NK-92 treated with Interleukin-12 subunit alpha and Interleukin-12 subunit beta, amount 100 ng/mL, for 24 hours (cell line): Measurements from ENCODE around the gene SMPD3.

Source experiments
- DNase-seq: peaks from one replicate; lab custom pipeline; 2025; lab: John Stamatoyannopoulos, UW

Gene SMPD3

DNA sequence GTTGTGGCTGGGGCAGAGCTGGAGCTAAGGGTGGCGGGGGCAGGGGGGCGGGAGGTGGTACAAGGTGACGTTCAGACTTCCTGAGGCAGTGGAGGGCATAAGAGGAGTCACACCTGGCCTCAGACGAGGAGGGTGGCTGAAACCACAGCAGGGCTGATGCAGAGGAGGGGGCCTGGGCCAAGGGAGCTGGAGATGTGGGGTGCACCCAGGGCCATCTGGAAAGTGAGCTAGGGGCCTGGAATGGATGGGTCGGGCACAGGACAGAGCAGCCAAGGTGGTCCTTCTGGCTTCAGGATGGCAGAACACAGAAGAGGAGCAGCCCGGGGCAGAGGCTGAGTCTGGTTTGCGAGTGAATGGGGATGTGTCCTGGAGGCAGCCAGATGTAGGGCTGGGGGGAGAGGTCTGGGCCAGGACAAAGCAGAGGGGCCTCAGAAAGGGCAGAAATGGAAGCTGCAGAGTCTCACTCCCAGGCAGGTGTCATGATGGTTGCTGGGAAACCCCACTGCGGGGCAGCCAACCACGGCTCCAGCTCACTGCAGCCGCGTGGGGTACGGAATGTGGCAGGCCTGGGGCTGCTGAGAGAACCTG, 79.9 kb downstream of the SMPD3 start:
- no peak for DNase-seq

DNA sequence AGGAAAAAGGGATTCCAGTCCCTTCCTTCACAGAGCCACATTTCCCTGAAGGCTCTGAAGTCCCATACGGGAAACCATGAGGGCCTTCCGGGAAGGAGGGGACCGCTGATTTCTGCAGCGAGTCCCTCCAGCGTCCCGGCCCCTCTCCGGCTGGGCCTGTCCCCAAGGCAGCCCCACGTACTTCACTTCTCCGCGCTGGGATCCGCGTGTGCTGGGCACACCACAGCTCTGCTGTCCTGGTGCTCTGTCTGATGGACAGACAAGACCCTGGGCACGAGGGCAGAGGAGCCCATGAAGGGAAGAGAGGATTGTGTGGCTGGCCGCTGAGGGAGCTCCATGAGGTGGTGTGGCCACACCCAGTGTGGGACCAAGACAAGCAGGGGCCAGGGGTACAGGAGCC, 80.4 kb downstream of the SMPD3 start:
- no peak for DNase-seq

DNA sequence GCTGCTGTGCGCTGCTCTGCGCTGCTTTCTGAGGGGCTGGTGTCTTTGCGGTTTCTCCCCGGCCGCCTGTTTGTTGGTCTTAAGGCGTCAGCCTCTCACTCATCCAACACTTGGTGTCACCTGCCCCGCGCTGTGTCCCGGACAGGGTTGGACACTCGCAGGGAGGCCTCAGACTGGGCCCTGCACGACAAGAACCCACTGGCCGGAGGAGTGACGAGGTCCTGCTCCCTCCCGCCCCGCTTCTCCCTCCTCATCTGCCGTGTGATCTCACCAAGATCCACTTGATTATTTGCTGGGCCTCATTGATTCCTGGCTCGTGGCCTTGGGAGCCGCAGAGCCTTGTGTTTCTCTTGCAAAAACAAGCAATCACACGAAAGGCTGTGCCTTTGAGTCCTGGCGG, 80.9 kb downstream of the SMPD3 start:
- no peak for DNase-seq

DNA sequence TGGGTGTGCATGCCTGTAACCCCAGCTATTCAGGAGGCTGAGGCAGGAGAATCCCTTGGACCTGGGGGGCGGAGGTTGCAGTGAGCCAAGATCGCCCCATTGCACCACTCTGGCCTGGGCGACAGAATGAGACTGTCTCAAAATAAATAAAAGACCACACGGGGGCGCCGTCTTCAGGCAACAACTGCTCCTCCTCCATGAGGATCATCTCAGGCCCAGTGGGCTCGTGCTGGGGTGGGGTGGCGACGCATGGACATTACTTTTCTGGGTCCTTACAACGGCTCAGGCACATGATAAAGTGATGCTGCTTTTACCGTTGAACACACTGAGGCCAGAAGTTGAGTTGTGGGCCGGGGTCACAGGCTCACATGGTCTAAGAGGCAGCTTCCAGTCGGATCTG, 81.3 kb downstream of the SMPD3 start:
- no peak for DNase-seq

DNA sequence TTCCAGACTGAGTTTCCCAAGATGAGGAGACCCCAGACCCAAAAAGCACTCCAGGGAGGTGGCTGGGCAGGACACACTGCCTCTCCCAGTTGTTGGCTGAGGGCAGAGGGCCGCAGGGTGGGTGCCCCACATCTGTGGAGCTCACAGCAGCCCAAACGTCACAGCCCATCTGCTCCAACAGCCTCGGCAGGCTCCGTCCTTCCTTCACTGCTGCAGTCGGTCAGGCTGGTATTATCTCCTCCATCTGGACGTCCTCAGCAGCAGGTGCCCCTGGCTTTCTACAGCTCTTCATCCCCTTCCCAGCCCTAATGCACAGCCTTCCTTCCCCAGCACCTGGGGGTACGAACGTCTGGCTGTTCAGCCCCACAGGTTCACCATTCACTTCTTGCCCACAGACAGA, 82.2 kb downstream of the SMPD3 start:
- no peak for DNase-seq

DNA sequence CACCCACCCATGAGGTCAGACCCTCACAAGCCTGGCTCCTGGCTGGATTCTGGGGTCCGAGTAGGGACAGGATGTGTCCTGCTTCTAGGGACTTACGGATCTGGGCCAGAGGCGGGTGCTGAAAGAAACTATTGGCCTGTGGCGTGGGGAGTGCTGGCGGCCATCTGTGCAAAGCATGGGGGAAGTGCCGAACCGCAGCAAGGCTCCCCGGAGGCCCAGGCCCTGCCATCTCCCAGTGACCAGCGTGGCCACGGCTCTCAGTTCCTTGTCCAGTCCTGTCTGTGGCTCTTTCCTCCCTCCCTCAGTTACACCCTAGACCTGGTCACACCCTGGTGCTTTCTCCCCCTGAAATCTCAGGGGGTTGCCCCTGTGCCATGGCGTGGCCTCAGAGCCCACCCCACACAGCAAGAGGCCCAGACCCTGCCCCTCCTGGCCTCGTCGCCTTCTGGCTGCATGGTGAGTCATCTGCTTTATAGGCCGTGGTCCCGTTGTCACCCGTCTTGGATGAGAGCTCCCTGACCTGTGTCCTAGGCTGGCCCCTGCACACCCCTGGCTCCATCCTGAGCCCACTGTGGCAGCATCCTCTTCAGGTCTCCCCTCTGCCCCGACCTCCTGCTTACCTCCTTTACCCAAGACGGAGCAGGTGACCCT, 83.0 kb downstream of the SMPD3 start:
- no peak for DNase-seq

DNA sequence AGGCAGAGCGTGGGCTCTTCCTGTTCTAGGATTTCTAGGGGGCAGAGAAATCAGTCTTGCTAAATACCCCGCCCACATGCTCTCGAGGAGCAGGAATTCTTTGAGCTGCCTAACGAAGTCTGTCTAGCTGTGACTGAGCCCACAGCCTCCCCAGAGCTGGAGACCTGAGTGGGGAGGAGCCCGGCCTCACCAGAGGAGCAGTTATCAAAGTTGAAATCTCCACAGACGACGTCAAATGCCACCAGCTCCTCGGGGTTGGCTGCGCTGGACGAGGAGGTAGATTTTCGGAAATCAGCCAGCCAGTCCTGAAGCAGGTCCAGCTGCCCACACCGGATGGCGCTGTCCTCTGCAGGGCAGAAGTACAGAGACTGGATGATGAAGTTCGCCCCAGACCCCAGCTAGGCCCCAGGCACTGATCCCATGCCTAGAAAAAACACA, 83.7 kb downstream of the SMPD3 start:
- no peak for DNase-seq

DNA sequence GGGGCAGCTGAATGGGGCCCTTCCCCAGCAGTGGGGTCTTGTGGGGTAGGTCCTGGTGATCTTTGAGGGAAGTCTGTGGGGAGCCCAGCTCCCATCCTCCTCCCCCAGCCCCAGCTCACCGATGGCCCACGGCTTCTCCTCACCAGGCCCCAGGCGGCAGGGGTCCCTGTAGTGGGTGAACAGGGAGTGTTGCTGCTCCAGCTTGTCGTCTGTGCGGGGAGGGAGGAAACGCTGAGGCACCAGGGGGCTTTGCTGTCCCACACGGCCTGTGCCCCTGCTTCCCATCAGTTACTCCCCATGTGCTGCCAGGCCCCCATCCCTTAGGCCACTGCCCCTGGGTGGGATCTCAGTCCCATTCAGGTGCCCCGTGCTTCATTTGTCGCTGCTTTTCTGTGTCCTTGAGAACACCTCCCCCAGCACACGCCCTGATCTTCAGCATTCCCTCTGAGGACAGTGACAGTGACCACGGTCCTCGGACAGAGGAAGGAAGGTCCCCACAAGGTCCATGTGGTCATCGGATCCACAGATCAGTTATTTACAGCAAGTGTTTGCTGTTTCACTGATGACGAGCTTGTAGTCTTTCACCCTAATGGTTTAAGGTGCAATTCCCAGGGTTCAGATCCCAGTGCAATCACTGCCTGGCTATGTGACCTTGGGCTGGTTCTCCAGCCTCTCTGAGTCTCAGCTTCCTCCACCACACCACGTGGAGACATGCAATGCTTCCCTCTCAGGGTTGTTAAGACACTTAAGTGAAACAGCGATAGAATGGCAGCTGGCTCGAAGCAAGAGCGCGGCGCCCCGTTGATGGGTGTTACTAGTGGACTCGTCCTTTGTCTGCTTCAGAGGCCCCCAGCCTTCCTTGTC, 84.4 kb downstream of the SMPD3 start:
- DNase-seq = no peak

DNA sequence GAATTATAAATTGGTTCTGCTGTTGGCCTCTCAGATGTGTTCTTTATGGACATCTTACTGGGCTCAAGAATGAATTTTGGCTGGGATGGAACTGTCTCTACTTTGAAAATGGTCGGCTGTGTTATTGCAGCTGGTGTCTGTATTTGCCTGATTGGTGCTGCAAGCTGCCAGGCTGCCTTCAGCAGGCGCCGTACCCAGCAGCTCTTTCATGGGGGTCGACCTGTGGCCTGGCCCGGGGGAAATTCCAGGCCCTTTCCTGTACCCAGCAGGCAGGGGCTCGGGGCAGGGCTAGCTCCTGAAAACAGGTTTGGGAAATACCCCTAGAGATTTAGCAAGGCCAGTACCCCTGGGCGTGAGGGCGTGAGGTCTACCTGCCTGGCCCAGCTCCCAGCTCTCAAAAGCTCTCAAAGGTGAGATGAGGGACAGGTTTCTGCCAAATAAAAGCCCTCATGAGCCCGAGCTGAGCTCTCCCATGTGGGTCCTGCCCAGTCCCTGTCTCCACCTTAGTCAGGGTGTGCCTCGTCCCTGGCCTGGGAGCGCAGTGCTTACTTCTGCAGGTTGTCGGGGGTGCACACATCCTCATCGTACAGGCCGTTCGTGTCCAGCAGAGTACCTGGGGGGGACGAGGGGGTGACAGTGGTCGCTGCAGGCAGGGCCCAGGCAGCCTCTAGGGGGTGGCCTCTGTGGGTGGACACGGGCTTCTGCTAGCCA, 85.2 kb downstream of the SMPD3 start:
- DNase-seq = no peak

DNA sequence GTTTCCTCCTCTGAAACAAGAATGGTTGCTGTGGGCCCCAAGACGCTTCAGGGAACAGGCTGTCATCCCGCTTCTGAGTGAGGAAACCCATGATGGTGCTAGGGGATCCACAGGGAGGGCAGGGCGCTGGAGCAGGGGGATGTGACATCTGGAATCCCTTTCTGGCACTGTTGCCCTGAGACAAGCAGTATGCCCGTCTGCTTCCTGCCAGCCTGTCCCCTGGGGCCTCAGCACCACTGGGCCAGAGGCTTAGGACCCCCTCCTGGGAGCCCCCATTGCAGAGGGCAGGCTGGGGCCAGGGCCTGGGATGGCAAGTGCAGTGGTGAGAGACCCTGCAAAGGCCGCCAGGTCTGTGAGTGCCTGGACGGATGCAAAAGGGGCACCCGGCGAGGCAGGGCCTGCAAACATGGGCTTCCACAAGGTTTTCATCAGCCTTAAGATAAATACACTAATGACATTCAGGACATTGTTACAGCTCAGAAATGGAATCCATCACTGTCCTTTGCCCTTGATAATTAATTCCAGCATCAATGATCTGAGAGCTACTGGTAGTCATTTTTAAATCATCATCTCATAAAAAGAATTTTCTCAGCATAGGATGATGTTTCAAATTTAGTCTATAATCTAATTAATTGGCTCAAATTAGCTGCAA, 85.9 kb downstream of the SMPD3 start:
- no peak for DNase-seq

DNA sequence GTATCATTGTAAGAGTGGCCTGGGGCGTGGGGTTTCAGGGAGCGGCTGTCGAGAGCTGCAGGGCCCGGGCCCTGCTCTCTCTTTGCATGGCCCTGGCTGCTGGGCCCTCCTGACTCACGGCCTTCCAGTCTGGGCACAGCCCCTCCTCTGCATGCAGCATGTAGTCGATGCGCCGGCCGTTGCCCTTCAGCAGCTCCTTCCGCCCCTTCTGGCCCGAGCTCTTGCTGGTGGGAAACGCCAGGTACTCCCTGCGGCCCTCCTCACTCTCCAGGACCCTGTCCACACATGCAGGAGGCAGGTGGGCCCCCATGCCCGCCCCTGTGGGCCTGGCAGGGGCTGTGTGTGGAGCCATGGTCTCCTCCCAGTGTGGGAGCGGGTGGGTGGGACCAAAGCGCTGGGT, 86.8 kb downstream of the SMPD3 start:
- DNase-seq = no peak

DNA sequence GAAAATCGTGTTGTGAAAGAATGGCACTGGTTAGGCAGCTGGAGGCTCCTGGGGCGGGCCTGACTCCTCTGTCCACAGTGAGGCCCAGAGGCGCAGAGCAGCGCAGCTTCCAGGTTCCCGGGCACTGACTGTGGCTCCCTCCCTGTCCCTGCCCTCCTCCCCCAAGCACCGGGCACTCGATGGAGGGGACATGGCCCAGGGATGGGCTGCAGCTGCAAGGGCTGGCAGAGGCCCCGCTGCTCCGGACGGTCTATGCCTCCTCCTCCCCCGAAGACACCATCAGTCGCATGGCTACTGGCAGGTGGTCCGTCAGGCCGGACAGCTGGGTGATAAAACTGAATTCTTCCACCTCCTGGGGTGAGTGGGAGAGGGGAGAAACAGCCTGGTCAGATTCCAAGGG, 87.4 kb downstream of the SMPD3 start:
- DNase-seq = no peak

DNA sequence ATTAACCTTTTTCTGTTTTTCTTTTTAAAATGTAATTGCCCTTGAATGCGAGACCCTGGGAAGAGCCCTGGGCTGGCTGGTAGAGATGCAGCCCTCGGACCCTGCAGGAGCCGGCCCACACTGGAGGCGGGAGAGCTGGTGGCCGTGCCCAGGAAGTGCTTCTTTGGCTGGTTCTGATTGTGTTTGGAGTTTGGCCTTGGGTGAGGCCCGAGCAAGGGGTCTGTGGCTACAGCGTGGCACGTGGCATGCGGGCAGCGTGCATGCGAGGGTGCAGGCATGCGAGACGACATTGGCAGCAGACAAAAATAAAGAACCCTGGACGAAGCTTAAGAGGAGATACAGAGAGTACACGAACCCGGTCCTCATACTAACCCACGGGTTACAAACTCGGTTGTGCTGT, 87.8 kb downstream of the SMPD3 start:
- DNase-seq = no peak

DNA sequence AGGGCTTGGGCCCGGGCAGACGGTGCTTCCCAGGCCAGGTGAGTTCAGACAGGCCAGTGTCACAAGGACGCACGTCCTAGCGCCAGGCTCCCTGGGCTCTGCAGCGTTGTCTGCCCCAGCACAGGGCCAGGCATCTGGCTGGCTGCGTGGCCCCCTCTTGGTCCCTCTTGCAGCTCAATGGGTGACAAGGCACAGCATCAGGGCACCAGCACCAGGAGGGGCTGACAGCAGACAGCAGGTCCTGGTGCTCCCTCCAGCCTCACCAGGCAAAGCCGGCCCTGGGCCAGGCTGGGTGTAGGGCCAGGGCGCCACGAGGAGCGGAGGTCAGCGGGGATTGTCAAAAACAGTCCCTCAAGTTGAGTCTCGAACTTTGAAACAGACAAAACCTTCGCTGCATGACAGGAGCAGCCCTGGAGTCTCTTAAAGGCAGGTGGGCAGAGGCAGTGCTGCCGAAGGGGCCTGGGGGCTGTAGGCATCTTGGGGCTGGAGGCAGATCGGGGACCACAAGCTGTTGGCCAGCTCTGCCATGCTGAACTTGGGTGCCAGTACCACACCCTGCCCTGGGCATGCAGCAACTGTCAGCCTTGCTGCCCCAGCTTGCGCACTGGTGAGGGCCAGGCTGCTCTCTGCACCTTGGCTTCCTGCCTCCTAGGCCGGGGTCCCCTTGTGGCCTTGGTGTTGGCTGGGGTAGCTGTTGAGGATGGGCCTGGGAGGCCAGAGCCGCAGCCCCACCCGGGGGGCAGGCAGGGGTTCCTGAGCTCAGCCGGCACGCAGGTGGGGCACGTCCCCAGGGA, 88.7 kb downstream of the SMPD3 start:
- DNase-seq = no peak

DNA sequence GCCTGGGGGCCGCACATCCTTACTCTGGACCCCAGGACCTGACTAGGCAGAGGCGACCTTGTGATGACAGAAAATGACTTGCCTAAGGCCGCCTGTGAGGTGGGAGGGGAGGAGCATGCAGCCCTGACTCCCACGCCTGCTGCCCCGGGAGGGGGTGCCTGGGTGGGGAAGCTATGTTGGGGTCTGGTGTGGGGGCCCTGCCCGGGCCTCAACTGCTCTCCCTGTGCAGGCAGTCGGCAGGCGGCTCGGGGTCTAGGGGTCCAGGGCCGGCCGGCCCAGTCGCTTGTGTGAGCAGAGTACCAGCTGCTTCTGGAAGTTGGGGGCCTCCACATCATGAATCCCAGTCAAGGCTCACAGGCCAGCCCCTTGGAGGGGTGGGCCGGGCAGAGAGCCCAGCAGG, 89.4 kb downstream of the SMPD3 start:
- no peak for DNase-seq

DNA sequence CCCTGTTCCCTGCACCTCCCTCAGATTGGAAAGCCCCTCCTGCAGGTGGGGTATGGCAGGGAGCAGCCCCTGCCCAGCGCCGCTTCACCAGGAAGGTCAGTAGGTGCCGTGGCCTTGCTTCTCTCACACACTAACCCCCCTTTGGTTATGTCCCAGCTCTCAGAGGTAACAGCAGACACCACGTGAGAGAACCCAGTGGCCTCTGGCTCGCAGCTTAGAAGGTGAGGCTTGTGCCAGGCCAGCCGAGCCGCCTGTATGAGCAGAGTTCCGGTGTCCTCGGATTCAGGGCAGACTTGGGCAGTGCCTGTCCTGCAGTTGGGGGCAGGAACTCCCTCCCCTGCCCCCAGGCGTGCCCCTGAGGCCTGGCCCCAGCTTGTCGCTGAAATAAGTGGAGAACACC, 90.4 kb downstream of the SMPD3 start:
- no peak for DNase-seq

DNA sequence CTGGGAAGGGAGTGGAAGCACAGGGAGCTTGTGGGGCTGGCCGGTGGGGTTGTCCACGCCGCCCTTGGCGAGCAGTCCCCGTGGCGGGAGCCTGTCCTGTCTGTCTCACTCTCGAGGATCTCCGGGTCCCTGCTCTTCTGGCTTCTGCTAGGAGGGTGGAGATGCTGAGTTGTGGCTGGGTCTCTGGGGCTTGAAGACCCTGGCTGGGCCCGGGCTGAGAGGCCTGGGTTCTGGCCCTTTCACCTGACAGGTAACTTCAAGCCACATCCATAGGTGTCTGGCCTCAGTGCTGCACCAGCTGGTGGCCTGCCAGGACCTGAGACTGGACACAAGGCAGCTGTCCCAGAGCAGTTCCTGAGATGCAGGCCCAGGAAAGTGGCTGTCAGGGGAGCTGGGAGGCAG, 90.8 kb downstream of the SMPD3 start:
- DNase-seq = no peak

DNA sequence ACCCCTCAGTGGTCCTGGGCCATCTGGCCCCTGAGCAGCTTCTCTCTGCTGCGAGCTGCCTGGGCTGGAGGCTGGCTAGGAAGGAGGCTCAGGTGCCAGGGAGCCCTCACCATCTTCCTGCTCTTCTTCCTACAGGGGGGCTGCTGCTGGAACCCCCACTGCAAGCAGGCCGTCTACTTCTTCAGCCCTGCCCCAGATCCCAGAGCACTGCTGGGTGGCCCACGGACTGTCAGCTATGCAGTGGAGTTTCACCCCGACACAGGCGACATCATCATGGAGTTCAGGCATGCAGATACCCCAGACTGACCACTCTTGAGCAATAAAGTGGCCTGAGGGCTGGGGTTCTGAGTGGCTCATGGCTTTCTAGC, 91.4 kb downstream of the SMPD3 start:
- no peak for DNase-seq

DNA sequence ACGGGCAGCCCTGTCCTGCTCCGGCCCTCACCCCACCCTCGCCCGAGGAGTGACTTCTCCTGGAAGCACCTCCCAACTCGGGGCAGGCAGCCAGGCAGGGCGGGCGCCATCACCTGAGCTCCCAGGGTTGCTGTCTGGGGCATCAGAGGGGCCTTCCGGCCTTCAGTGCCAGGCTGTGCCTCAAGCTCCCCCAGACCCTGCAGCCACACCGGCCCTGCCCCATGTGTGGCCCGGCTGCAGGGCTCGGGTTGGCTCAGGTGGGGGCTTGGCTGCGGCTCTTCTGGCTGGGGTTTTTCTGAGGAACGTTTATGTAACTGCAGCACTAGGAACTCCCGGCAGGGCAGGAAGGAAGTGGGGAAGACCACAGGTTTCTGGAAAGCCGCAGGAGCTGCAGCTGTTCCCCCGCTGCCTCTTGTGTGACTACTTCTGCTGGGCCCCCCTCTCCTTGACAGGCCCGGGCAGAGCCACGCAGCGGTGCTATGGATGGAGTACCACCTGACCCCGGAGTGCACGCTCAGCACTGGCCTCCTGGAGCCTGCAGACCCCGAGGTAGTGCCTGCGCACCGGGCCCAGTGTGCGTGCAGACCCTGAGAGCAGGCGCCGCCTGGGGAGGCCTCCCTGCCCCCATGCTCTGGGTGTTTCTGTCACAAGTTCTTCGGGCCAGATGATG, 91.9 kb downstream of the SMPD3 start:
- no peak for DNase-seq

DNA sequence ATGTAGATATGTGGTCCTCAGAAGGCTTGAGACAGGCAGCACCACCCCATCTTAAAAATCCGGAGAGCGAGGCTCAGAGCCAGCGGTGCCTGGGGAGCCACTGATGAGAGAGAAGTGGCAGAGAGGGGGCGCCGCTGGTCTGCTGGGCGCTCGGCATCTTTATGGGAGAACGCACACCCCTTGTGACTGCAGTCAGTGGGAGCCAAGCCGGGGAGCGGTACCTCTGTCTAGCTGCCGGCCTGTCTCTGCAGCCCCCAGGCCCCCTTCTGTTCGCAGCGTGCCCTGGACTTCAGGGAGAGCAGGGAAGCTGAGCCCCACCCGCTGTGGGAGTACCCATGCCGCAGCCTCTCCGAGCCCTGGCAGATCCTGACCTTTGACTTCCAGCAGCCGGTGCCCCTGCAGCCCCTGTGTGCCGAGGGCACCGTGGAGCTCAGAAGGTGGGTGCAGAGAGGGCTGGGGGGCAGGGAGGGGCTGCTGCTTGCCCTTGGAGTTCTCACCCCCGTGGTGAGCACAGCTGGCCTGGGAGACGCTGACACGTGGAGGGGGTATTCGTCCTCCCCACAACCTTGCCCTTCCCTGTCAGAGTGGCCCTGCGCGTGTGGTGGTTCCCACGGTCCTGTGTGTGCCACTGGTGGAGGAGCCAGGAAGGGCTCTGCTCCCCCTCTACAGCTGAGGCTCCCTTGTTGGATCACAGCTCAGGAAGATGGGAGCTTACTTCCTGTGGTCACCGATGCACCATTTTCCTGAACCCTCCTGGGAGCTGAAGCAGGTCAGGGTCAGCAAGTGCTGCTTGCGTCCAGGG, 92.7 kb downstream of the SMPD3 start:
- DNase-seq = no peak
